ENCODE results near the gene FNIP1.

DNA sequence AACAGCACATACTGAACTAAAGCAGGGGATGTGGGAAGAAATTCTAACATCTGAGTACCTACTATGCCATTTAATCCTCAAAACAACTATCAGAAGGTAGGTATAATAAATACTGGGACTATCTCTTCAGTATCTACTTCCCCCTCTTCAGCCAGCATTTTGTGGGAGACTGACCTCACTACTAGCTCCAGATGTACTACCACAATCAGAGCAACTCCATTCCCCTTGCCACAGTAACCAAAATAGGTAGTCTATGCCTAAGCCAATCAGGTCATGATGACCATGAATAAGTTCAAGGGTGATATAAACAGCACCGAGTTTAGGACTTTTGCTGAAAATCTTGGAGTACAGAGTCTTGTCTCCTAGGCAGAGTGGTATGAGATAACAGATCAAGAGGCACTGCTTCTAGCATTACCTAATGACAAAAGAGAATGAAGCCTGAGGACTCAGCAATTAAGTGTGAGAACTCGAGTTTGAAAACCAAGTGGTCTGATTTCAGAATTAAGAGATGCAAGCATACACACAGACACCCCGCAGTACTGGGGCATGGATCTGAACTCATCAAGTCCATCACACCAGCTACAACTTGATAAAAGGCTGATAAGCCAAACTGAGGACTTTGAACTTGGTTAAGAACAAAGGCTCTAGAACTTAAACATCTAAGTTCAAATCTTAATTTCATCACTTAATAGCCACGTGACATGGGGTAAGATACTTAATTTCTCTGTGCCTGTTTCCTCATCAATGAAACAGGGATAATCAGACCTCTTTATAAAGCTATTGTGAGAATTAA, 9.7 kb downstream of the FNIP1 start:
- TF ChIP-seq, protein P1, sequence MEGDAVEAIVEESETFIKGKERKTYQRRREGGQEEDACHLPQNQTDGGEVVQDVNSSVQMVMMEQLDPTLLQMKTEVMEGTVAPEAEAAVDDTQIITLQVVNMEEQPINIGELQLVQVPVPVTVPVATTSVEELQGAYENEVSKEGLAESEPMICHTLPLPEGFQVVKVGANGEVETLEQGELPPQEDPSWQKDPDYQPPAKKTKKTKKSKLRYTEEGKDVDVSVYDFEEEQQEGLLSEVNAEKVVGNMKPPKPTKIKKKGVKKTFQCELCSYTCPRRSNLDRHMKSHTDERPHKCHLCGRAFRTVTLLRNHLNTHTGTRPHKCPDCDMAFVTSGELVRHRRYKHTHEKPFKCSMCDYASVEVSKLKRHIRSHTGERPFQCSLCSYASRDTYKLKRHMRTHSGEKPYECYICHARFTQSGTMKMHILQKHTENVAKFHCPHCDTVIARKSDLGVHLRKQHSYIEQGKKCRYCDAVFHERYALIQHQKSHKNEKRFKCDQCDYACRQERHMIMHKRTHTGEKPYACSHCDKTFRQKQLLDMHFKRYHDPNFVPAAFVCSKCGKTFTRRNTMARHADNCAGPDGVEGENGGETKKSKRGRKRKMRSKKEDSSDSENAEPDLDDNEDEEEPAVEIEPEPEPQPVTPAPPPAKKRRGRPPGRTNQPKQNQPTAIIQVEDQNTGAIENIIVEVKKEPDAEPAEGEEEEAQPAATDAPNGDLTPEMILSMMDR (IDR thresholded peaks at IDR 0.05) = no peak
- TF ChIP-seq POLR2AphosphoS5 (IDR thresholded peaks at IDR 0.05) (no peak), EP300 (IDR thresholded peaks at IDR 0.05) (no peak)

Measured in stomach (tissue), 4 donors.